GM12875 (cell line): ENCODE measurements around the gene SMG7.

Experiments
- H3K4me3 ChIP-seq: one replicate; pipeline ENCODE4 v1.5.1; 2011; ENCODE audit warnings: low read depth, low read length, control low read depth
- TF ChIP-seq, protein P1 (sequence below): IDR thresholded peaks from 2 replicates; pipeline ENCODE4 v1.5.1; 2011; ENCODE audit warnings: low read depth, mild to moderate bottlenecking, control low read depth, inconsistent platforms, low read length, moderate library complexity, borderline replicate concordance; ENCODE audit not compliant: insufficient read depth

SMG7 gene

DNA sequence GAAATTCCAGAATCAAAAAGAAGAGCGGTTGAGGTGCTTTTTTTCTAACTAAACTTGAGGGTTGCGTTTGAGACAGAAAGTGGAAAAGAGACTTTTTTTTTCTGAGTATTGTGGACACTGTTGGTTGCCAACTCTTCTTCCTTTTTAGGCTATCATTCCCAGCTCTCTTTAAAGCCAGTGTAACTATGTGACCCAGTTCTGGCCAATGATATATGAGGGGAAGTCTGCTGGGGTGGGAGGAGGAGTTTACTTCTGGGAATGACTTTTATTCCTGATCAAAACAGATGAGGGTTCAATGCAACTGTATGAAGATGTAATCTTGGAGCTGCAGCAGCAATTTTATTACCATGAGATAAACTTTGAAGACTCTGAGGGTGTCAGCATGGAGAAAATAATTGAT lies 36.8 kb upstream of the SMG7 start:
- TF ChIP-seq, protein P1, sequence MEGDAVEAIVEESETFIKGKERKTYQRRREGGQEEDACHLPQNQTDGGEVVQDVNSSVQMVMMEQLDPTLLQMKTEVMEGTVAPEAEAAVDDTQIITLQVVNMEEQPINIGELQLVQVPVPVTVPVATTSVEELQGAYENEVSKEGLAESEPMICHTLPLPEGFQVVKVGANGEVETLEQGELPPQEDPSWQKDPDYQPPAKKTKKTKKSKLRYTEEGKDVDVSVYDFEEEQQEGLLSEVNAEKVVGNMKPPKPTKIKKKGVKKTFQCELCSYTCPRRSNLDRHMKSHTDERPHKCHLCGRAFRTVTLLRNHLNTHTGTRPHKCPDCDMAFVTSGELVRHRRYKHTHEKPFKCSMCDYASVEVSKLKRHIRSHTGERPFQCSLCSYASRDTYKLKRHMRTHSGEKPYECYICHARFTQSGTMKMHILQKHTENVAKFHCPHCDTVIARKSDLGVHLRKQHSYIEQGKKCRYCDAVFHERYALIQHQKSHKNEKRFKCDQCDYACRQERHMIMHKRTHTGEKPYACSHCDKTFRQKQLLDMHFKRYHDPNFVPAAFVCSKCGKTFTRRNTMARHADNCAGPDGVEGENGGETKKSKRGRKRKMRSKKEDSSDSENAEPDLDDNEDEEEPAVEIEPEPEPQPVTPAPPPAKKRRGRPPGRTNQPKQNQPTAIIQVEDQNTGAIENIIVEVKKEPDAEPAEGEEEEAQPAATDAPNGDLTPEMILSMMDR: no peak

DNA sequence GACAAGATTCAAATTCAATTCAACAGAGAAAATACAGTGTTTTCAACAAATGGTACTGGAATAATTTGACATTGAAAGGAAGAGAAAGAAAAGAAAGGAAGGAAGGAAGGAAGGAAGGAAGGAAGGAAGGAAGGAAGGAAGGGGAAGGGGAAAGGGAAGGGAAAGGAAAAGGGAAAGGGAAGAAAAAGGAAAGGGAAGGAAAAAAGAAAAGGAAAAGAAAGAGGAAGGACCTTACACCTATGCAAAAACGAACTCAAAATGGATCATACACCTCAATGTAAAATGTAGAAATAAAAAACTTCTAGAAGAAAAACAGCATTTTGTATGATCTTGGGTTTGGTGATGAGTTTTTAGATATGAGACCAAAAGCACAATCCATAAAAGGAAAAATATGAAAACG lies 34.2 kb upstream of the SMG7 start:
- no peak overlapping the region for H3K4me3 ChIP-seq
- TF ChIP-seq, protein P1: no peak

More for the DNA sequence above, 36.8 kb upstream of the SMG7 start:
- H3K4me3 ChIP-seq: no peak overlapping the region

DNA sequence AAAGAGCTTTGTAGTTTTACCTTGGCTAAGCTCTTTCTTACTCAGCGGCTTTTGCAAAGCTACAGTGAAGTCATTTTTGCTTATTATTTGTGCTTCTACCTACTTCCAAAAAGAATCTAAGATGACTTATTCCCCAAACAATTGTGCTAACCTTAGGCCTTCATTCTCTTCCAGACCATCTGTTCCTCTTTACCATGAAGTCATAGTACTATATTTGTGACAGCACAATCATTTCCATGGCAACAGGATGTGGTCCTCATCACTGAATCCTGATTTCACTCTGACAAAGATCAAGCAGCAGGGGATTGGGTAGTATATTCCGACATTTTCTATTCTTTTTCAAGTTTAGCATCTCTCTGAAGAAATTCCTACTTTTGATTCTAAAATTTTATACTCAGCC lies 29.3 kb upstream of the SMG7 start:
- no peak overlapping the region for H3K4me3 ChIP-seq
- TF ChIP-seq, protein P1: no peak

DNA sequence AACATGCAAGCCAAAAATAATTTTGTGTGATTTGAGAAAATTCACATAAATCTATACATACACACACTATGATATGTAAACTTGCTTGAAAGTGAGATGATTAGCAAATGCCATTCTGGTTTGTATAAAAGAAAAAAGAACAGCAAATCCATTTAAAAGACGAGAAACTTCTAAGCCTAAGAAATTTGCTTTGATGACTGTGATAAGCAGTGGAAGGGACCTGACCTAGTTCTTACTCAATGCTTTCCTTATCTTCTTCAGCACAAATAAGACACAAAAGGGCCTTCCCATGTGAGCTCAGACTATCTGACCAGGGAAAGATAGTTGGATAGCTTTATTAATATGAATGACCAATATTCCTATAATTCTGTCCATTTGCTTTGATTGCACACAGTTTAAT lies 28.8 kb upstream of the SMG7 start:
- TF ChIP-seq, protein P1: no peak

DNA sequence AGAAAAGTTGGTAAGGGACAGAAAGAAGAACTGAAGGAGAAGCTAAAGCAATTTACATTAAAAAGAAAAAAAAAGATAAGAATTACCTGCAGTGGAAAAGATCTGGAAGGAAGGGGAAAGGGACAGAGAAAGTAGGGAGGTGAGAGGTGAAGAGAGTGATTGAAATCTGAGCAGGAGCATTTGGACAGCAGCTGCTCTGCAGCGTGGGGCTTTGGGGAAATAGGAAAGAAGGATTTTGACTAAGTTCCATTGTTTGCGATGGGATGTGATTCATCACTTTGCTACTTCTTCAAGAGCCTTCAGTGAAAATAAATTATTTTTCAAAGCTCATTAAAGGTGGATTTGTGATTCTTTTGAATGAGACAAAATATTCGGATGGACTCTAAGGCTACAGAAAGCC lies 28.1 kb upstream of the SMG7 start:
- no peak overlapping the region for H3K4me3 ChIP-seq
- TF ChIP-seq, protein P1: no peak

More for the DNA sequence above, 28.8 kb upstream of the SMG7 start:
- H3K4me3 ChIP-seq: no peak overlapping the region

DNA sequence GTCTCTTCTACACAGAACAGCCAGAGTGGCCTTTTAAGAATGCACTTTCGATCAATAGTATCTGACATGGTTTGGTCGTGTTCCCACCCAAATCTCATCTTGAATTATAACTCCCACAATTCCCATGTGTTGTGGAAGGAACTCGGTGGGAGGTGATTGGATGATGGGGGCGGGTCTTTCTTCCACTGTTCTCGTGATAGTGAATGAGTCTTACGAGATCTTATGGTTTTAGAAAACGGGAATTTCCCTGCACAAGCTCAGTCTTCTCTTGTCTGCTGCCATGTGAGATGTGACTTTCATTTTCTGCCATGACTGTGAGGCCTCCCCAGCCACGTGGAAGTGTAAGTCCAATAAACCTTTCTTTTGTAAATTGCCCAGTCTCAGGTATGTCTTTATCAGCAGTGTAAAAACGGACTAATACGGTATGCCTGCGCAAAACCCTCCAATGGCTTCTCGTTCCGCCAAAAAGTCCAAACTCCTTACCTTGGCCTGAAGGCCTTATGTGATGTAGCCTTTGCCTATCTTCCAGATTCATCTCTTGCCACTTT lies 23.0 kb upstream of the SMG7 start:
- no peak overlapping the region for H3K4me3 ChIP-seq
- TF ChIP-seq, protein P1: no peak

DNA sequence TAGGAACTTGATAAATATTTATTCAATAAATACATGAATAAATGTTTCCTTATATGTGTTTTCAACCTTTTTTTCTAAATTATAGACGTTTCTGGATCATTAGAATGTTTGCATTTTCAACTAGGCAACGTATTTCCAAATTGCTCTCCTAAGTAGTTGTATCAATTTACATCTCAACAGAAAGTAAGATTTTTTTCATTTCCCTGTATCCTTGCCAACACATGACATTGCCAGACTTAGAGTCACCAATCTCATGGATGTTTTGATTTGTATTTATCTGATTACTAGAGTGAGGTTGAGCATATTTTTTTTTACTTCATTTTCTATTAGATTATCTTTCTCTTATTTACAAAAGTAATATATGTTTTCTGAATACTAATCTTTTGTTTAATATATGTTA lies 22.2 kb upstream of the SMG7 start:
- TF ChIP-seq, protein P1: no peak
- H3K4me3 ChIP-seq: no peak overlapping the region
